KOPT-K1 (cell line): ENCODE measurements around the gene FMN2.

Experiments used
- H3K27ac ChIP-seq: fragments of 200-600 bp; sonication (generic); 2 replicates; pipeline ENCODE4 v1.5.1; 2016; ENCODE audit warnings: antibody characterized with exemption, mild to moderate bottlenecking, low read depth, low read length; ENCODE audit not compliant: poor library complexity, severe bottlenecking
- H3K36me3 ChIP-seq: fragments of 200-600 bp; sonication (generic); 2 replicates; pipeline ENCODE4 v1.5.1; 2017; ENCODE audit warnings: antibody characterized with exemption, mild to moderate bottlenecking, low read length, moderate library complexity; ENCODE audit not compliant: insufficient read depth
- H3K9me3 ChIP-seq: fragments of 200-600 bp; sonication (generic); 2 replicates; pipeline ENCODE4 v1.5.1; 2017; ENCODE audit warnings: antibody characterized with exemption, low read length, mild to moderate bottlenecking; ENCODE audit not compliant: insufficient read depth, poor library complexity, severe bottlenecking

The FMN2 gene

GRCh38 chr1:240423246-240423924, 331.7 kb downstream of the FMN2 start:
- H3K9me3 ChIP-seq, result peaks cover 5% of the 10 kb centered on the region
- H3K27ac ChIP-seq, result no peak overlapping the region
- no peaks in the 10 kb centered on the region for H3K36me3 ChIP-seq

- H3K36me3 ChIP-seq, result no peaks in the 10 kb centered on the region
- no peak overlapping the region for H3K27ac ChIP-seq
- no peaks in the 10 kb centered on the region for H3K9me3 ChIP-seq
These were observed 333.2 kb downstream of the FMN2 start for GRCh38 chr1:240424740-240425464.

- no peaks in the 10 kb centered on the region for H3K9me3 ChIP-seq
- no peaks in the 10 kb centered on the region for H3K36me3 ChIP-seq
- no peak overlapping the region for H3K27ac ChIP-seq
These were observed 334.4 kb downstream of the FMN2 start for GRCh38 chr1:240426051-240426450.

DNA sequence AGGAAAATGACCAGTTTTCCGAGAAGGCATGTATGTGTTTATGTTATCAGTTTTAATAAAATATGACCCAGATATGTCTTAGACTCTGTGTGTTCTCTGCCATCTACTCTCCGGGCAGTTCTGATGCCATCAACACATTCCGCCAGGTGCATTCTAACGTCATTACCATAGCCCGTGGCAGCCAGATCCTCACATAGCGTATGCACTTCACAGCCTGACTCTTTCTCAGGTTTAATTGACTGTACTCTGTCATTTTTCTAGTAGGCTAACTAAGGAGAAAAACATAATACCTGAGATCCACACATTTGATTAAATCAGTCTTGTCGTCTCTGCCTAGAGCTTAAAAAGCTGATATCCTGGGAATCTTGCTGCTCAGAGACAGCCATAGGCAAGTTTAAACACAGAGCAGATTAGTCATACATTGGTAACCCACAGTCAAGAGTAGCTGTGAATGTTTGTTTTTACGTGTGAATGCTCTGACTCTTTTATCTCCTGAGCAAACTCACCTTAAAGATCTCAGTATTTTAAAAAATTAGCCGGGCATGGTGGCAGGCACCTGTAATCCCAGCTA, 344.4 kb downstream of the FMN2 start:
- H3K27ac ChIP-seq, result no peak overlapping the region
- no peaks in the 10 kb centered on the region for H3K9me3 ChIP-seq
- no peaks in the 10 kb centered on the region for H3K36me3 ChIP-seq

GRCh38 chr1:240441669-240442068, 350.0 kb downstream of the FMN2 start:
- H3K36me3 ChIP-seq, result no peaks in the 10 kb centered on the region
- no peak overlapping the region for H3K27ac ChIP-seq
- no peaks in the 10 kb centered on the region for H3K9me3 ChIP-seq

DNA sequence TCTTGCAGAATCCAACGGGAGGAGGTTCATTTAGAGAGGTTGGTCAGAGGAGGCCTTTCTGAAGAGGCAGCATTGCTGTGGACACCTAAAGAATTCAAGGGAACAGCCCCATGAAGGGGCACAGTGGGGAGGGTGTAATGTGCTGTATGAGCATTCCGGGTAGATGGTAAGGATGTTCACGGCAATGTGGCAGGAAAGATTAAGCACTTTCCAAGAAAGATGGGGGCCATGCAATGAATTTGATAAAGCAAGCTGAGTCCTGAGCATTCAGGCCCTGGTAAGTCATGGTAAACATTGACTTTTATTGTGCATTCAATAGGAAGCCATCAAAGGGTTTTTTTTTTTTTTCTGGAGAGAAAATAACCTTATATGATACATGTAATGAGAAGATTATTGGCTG, 353.7 kb downstream of the FMN2 start:
- Histone ChIP-seq H3K27ac (no peak overlapping the region), H3K36me3 (no peaks in the 10 kb centered on the region), H3K9me3 (no peaks in the 10 kb centered on the region)

DNA sequence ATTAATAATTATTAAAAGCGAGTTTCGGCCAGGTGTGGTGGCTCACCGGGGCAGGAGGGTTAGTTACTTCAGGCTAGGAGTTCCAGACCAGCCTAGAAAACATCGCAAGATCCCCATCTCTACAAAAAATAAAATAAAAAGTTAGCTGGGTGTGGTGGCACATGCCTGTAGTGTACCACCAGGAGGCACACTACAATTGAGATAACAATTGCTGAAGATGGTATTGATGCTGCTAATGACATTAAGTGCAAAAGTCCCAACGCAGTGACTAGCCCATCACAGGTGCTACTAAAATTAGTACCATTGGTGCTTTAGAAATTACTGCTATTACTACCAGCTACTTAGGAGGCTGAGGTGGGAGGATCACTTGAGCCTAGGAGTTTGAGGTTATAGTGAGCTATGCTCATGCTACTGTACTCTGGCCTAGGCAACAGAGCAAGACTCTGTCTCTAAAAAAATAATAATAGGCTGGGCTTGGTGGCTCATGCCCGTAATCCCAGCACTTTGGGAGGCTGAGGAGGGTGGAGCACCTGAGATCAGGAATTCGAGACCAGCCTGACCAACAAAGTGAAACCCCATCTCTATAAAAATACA, 363.6 kb downstream of the FMN2 start:
- Histone ChIP-seq H3K36me3 (no peaks in the 10 kb centered on the region), H3K9me3 (no peaks in the 10 kb centered on the region), H3K27ac (no peak overlapping the region)

- Histone ChIP-seq H3K36me3 (no peaks in the 10 kb centered on the region), H3K27ac (no peak overlapping the region)
These were observed 365.5 kb downstream of the FMN2 start for GRCh38 chr1:240457203-240457602.

DNA sequence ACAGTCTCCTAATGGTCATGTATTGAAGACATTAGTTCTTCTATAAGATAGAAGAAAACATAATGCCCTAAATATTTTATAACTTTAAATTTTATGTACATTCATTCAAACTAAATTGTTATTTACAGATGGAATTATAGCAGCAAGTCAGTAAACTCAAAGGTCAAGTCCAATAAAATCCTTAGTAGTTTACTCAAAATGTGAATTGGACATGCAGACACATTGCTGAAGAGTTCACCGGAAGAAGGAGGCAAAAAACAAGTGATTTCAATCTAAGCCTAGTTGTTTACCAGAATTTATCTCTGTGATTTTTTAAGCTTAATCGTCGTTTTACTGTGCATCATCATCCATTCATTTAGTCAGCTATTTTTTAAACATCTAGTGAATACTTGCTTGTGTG, 370.6 kb downstream of the FMN2 start:
- Histone ChIP-seq H3K9me3 (no peaks in the 10 kb centered on the region), H3K27ac (no peak overlapping the region), H3K36me3 (no peaks in the 10 kb centered on the region)

More at GRCh38 chr1:240457203-240457602, 365.5 kb downstream of the FMN2 start:
- no peaks in the 10 kb centered on the region for H3K9me3 ChIP-seq

GRCh38 chr1:240462766-240463395, 371.2 kb downstream of the FMN2 start:
- Histone ChIP-seq H3K9me3 (no peaks in the 10 kb centered on the region), H3K27ac (no peak overlapping the region), H3K36me3 (no peaks in the 10 kb centered on the region)

- no peaks in the 10 kb centered on the region for H3K36me3 ChIP-seq
- no peaks in the 10 kb centered on the region for H3K9me3 ChIP-seq
- no peak overlapping the region for H3K27ac ChIP-seq
These were observed 372.4 kb downstream of the FMN2 start for GRCh38 chr1:240464099-240464498.

DNA sequence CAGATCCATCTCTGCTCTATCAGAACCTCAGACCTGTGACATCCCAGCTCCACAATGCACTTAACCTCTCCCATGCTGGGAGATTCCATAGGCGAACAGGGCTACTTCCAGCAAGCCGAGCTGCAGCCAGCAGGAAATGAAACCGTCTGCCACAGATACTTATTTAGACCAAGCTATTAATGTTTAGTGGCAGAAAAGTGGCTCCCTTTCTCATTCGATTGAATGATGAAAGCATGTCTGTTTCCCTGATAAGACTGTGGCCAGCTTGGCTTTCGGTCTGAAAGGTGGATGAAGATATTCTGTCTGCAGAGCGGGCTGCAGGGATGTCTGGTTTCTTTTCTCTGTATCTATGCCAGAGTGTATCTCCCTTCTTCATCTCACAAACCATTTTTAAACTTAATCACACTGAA, 373.9 kb downstream of the FMN2 start:
- H3K27ac ChIP-seq, result no peak overlapping the region
- no peaks in the 10 kb centered on the region for H3K36me3 ChIP-seq
- H3K9me3 ChIP-seq, result no peaks in the 10 kb centered on the region

DNA sequence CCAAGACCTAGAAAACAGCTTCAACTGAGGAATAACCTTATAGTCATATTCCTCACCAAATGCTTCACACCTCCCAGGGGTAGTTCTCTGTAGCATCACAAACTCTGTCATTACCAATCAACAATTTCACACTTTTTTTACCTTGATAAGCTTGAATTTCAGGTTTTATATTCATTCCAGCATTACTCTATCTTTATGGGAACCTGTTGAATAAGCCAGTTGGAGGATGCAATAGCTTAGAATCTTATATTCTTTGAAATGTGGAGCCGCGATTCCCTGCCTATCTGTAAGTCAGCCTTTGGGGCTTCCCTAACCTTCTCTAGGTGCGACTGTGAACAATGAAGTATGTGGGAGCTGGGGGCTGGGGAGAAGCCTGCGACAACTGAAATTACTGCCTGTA, 374.8 kb downstream of the FMN2 start:
- no peak overlapping the region for H3K27ac ChIP-seq
- no peaks in the 10 kb centered on the region for H3K9me3 ChIP-seq
- no peaks in the 10 kb centered on the region for H3K36me3 ChIP-seq

DNA sequence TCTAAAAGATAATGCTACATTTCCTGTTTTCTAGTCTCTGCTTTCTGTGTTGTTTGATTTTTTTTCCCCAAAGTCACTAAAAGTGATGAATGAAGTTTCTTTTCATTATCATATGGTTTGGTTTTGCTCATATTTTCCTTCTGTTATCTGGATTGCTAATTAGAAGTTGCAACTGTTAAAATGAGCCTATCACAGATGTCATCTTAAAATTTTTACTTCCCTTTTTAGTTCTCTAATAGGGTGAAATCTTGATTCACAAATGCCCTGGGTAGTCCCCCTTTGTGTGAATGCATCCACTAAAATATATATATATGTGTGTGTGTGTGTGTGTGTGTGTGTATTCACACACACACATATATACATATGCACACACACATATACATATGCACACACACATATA, 376.2 kb downstream of the FMN2 start:
- Histone ChIP-seq H3K36me3 (no peaks in the 10 kb centered on the region), H3K27ac (no peak overlapping the region), H3K9me3 (no peaks in the 10 kb centered on the region)

DNA sequence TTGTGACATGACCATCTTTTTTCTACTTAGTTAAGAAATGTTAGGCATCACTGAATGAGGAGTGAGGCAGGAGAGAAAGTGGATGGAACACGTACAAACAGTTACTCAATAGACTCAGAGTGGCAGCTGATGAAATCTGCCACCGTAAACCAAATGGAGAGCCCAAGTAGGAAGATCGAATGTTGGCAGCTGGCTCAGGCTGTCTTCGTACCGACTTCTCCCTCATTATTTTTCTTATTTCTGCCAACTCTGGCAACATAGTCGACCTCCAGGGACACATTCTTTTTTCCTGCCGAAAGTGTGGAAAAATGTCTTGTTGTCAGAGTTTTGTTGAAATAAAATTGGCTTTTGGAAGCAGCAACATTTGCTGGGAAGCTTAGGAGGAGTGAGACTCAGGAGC, 377.0 kb downstream of the FMN2 start:
- H3K36me3 ChIP-seq, result no peaks in the 10 kb centered on the region
- H3K9me3 ChIP-seq, result no peaks in the 10 kb centered on the region
- H3K27ac ChIP-seq, result no peak overlapping the region
